Activated T-cell treated with anti-CD3 and anti-CD28 coated beads for 1 hour (primary cell): ENCODE measurements around the gene OR5K1.

Source experiments
- DNase-seq: peaks from one replicate; pipeline ENCODE4 v3.0.0-alpha.2; 2020; ENCODE audit warnings: low read depth

The OR5K1 gene

GRCh38 chr3:98462901-98463300 lies at the start of gene OR5K1:
Gene OR5K1, plus strand, starts transcription at chr3:98463201. Its CDS starts 6,376 bp downstream, at chr3:98469577.
- DNase-seq: no peak

DNA sequence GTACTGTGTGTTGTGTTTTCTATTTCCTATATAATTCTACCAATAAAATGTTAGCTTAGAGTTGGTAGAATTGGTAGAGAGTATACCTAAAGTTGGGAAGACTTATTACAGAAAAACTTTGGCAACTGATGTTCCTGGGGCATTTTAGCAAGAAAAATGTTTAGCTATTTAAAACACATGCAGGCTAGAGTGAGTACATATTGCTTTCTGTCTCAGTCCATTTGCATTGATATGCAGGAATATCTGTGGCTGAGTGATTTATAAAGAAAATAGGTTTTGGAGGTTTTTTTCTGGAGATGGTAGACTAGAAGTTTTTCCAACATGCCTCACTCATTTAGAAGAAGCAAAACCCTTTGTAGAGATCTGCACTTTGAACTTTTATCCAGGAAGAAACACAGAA lies 30.4 kb upstream of the OR5K1 start:
- DNase-seq: no peak

DNA sequence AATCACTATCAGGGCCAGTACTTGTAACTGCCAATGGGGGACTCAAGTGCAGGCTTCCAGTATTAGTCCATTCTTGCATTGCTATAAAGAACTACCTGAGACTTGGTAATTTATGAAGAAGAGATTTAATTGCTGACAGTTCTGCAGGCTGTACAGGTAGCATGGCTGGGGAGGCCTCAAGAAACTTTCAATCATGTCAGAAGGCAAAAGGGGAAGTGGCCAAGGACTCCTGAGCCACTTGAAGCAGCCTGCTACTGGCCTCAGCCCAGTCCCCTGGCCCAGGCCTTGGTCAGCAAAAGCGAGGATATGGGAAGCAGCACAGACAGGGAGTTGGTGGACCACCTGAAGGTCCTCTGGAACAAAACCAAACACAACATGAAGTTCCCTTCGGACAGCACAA lies 29.2 kb upstream of the OR5K1 start:
- no peak for DNase-seq

DNA sequence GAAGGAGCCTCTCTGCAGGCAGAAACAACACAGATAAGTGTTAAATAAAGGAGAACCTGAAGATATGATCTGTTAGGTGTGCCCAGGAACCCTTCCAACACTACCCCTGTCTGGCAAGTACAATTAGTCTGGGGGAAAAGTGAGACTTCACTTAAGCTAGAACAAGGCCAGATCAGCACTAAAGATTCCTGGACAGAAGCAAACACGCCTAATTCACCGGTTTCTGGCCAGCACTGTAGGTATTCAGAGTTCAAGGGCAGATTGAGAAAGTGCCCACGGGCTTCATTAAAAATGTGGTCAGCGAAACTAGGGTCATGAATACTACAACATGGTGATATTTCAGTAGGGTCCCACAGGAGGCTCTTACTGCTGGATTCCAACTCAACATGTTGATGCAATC lies 28.6 kb upstream of the OR5K1 start:
- DNase-seq: no peak

- DNase-seq: no peak
Measured at GRCh38 chr3:98440283-98440682, 22.7 kb upstream of the OR5K1 start.

- no peak for DNase-seq
Measured at GRCh38 chr3:98445949-98446406, 17.0 kb upstream of the OR5K1 start.

- DNase-seq: no peak
Measured at GRCh38 chr3:98449606-98450193, 13.3 kb upstream of the OR5K1 start.

GRCh38 chr3:98450372-98450771 lies 12.6 kb upstream of the OR5K1 start:
- DNase-seq: no peak

GRCh38 chr3:98453827-98454226 lies 9.2 kb upstream of the OR5K1 start:
- no peak for DNase-seq

DNA sequence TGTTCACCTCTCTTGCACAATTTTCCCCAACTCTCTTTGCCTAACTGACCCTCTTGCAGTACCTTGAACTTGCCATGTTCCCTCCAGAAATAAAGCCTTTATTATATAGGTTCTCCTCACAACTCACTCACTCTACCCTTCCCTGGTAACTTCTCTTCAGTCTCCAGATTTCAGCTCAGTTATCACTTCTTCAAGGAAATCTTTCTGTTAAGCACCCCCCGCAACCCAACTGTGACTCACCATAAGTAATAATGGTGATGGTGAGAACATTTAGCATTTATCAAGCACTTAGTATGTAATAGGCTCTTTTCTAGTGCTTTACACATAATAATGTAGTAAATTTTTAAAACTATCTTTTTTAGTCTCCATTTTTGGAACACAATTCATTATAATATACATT lies 8.1 kb upstream of the OR5K1 start:
- no peak for DNase-seq

- no peak for DNase-seq
Measured at GRCh38 chr3:98457543-98457942, 5.5 kb upstream of the OR5K1 start.

DNA sequence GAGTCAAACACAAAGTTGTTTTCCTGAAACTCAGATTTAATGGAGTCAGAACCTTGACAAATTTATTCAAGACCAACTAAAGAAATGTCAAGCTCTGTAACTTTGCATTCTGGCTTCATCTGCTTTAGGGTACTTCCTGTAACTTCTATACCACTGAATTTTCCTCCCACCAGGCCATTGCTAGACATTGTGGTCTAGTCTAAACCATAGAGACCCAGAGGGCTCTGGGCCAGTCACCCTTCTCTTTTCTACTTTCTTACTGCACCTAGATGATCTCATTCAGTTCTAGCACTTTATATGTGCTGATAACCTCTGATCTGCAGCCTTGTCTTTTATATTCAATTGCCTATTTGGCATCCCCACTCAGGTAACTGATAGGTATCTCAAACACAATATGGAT lies 2.8 kb upstream of the OR5K1 start:
- DNase-seq: no peak

DNA sequence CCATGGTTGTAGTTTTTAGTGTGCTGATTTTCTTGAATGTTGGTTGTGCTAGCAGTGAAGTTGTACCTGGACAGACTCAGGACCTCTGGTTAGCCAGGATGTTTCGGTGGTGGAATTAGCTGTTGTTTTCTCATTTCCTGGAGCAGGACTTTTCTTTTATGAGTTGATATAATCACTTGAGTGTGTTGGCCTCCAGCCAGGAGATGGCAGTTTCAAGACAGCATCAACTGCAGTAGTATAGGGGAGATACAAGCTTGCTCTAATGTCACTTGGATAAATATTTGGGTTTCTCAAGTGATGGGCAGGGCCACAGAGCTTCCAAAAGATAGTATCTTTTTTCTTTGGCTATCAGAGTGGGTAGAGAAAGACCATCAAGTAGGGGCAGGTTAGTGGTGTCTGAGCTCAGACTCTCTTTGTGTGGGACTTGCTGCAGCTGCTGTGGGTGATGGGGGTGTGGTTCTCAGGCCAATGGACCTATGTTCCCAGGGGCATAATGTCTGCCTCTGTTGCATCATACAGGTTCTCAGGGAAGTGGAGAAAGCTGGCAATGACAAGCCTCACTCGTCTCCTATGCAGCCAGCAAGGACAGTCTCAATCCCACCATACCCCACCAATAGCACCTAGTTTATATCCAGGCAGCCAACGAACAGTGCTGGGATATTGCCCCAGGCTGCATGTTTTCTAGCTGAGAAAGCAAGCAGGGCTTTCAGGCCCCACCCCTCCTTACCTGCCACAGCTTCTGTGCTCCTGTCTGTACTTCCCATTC lies 19.9 kb downstream of the OR5K1 start:
- DNase-seq: no peak

- DNase-seq: no peak
Measured at GRCh38 chr3:98483626-98484025, 20.6 kb downstream of the OR5K1 start.

DNA sequence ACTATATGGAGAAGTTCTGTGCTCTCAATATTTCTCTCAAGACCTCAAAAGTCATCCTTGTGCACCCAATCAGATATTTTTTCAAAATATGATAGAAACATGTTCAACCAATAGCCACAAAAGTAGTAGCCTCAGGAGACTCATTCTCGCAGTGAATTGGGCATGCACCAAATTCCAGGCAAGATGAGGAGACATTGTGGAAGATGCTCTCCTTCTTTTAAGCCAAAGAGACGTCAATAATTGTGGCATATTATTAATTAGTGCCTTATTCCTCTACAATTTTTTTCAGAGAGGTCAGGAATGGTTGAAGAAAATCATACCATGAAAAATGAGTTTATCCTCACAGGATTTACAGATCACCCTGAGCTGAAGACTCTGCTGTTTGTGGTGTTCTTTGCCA lies 34.4 kb downstream of the OR5K1 start, which contains the start of gene OR5K2:
Gene OR5K2, plus strand, starts transcription at position 301 of the 400 bp plus-strand sequence. Its CDS starts 0 bp downstream, at position 301.
- no peak for DNase-seq

DNA sequence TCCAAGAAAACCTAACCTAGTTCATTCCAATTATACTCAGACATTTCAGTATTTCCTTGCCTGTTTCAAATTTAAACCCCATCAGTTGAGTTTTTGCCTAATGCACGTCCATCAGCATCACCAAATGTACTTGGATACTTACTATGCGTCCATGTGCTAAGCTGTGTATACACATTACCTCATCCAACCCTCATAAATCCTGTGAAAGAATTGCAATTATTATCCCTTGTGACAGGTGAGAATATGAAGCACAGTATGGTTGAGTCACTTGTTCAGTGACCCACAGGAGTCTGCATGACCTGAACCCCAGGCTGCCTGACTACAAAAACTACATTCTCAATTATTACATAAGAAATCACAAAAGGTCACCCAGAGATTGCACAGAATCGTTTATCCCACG lies 37.0 kb downstream of the OR5K1 start:
- DNase-seq: no peak

- DNase-seq: no peak
Measured at GRCh38 chr3:98501270-98501669, 38.3 kb downstream of the OR5K1 start.

- no peak for DNase-seq
Measured at GRCh38 chr3:98501863-98502576, 39.0 kb downstream of the OR5K1 start.

DNA sequence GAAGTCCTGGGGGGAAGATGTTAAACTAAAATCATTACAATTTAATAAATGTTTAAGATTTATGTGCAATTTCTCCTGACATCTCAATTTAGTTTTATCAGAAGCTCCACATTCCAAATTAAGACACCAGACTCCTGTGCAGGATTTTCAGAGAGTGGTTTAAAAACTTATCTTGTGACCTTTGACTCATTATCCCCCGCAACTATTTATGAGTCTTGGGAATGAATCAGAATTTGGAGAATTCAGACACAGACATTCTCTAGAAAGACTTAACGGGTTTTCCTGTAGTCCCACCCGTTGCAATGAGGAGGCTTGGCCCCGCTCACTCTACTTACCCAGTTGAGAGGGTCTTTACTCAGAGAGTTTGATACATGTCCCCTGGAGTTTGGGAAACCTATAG lies 41.5 kb downstream of the OR5K1 start:
- no peak for DNase-seq

- DNase-seq: no peak
Measured at GRCh38 chr3:98508582-98508981, 45.6 kb downstream of the OR5K1 start.

DNA sequence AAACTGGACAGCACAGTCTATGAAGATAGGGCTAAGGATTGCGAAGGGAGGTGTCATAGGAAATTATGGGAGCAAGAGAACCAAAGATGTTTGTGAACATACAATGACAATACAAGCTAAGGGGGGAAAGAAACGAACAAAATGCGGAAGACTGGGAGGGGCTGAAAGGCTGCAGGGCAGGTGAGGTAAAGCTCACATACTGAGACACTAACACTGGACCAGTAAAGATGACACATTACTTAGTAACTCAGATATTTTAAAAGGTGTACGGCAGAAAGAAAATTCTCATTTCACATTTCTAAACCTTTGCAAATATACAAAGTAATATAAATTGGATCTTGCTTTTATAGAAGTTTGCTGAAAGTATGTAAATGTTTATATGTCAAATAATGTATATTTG lies 49.6 kb downstream of the OR5K1 start:
- DNase-seq: no peak

DNA sequence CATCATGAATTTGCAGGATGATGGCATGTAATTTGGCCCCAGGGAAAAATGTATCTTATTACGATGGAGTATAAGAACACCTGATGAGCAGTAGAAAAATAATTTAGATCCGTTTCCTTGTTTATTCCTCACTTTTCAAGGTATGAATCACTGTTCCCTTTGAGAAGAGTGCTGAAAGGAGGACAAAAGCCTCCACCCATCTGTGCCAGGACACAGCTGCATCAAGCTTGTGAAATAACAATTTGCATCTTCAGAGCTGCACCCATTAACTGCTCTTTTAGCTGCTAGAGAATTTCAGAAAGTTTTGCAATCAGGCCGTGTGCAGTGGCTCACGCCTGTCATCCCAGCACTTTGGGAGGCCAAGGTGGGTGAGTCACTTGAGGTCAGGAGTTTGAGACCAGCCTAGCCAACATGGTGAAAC lies 50.1 kb downstream of the OR5K1 start:
- DNase-seq: no peak

GRCh38 chr3:98513736-98514135 lies 50.7 kb downstream of the OR5K1 start:
- no peak for DNase-seq
